ENCODE measurements around the gene GRIK1. TPM values are rescaled to one million over a fixed set of nuclear protein-coding genes. Genes with fewer than 3 reads are reported as not detected.

GRIK1 gene
- total RNA-seq, 2 donors from 2014 or later, result 0.36 TPM; not detected in 1

DNA sequence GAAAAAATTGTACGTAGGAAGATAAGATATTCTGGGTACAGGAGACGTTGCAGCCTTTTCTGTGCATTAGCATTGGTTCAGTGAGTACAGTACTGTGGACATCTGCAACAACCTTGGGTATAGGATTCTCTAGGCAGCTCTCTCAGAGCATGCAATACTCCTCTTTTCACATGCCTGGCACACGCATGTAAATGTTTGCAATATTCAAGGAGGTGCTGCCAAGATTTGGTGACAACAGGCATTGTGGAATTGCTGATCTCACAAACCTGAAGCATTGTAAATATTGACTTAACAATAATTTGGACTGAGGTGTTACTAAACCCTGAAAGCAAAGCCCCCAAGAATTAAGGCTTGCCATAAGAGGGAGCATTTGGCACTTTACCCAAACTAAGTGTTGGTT is 126.8 kb downstream of the GRIK1 start:
- intact Hi-C loops (cut with DNase I), result no loop called here
- no peaks in the 10 kb centered on the region for H3K4me1 ChIP-seq (replicated peaks)
- H3K36me3 ChIP-seq, result no peaks in the 10 kb centered on the region
- no peak overlapping the region for H3K27ac ChIP-seq
- WGBS, result 78% methylated on average over 3 of the region's 3 CpGs
- DNase-seq (ENCODE audit: low spot score), result no peak
- H3K27me3 ChIP-seq (replicated peaks; ENCODE audit: insufficient read depth), result no peaks in the 10 kb centered on the region
- TF ChIP-seq POLR2A (IDR thresholded peaks at IDR 0.05) (no peak), POLR2AphosphoS5 (IDR thresholded peaks at IDR 0.05) (no peak)
- TF ChIP-seq, protein P1, sequence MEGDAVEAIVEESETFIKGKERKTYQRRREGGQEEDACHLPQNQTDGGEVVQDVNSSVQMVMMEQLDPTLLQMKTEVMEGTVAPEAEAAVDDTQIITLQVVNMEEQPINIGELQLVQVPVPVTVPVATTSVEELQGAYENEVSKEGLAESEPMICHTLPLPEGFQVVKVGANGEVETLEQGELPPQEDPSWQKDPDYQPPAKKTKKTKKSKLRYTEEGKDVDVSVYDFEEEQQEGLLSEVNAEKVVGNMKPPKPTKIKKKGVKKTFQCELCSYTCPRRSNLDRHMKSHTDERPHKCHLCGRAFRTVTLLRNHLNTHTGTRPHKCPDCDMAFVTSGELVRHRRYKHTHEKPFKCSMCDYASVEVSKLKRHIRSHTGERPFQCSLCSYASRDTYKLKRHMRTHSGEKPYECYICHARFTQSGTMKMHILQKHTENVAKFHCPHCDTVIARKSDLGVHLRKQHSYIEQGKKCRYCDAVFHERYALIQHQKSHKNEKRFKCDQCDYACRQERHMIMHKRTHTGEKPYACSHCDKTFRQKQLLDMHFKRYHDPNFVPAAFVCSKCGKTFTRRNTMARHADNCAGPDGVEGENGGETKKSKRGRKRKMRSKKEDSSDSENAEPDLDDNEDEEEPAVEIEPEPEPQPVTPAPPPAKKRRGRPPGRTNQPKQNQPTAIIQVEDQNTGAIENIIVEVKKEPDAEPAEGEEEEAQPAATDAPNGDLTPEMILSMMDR (IDR thresholded peaks at IDR 0.05), result no peak
- no peak overlapping the region for H3K4me3 ChIP-seq
- no peaks in the 10 kb centered on the region for H3K9me3 ChIP-seq

DNA sequence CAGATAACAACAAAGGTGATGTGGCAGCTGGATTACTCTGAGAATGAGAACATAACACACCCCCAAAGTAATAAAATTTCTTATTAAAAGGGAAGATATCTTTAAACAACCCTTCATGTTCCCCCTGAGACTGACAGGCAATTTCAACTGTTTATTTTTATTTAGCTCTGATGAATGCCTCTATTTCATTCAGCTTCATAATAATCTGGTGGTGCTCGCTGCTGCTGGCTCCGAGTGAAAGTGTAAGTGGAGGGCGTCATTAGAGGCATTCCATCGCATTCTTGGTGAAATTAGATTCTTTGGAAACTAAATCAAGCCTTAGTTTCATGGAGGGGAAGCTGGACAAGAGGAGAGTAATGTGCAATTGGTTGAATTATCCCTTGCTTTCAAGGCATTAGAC is 128.9 kb downstream of the GRIK1 start:
- Histone ChIP-seq H3K36me3 (no peaks in the 10 kb centered on the region), H3K27me3 (replicated peaks; ENCODE audit: insufficient read depth) (no peaks in the 10 kb centered on the region), H3K9me3 (no peaks in the 10 kb centered on the region), H3K27ac (no peak overlapping the region), H3K4me3 (no peak overlapping the region), H3K4me1 (replicated peaks) (no peaks in the 10 kb centered on the region)
- no peak for TF ChIP-seq POLR2AphosphoS5 (IDR thresholded peaks at IDR 0.05)
- no peak for TF ChIP-seq POLR2A (IDR thresholded peaks at IDR 0.05)
- TF ChIP-seq, protein P1 (IDR thresholded peaks at IDR 0.05), result no peak
- 38% methylated on average over 4 of the region's 4 CpGs for WGBS
- intact Hi-C loops (cut with DNase I), result no loop called here
- no peak for DNase-seq (ENCODE audit: low spot score)

DNA sequence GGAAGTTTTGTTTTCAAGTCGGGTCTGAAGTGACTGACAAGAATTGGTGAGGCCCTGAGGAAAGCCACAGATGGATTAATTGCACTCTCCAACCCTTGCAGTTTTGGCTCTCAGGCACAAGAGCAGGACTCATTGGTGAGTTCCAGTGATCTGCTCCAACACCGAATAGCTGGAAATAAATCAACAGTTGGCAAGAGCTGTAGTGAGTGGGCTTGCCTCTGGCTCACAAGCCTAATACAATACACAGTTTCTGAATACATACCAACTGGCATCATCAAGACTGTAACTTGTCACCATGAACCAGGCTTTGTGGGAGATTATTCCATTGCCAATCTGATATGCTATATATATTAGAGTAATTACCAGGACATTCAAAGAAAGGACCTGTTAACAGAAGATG is 131.6 kb downstream of the GRIK1 start:
- no peak for DNase-seq (ENCODE audit: low spot score)
- TF ChIP-seq POLR2AphosphoS5 (IDR thresholded peaks at IDR 0.05), result no peak
- TF ChIP-seq, protein P1 (IDR thresholded peaks at IDR 0.05), result no peak
- TF ChIP-seq POLR2A (IDR thresholded peaks at IDR 0.05), result no peak
- Histone ChIP-seq H3K27me3 (replicated peaks; ENCODE audit: insufficient read depth) (no peaks in the 10 kb centered on the region), H3K4me3 (no peak overlapping the region), H3K36me3 (no peaks in the 10 kb centered on the region), H3K4me1 (replicated peaks) (no peaks in the 10 kb centered on the region), H3K9me3 (no peaks in the 10 kb centered on the region), H3K27ac (no peak overlapping the region)
- WGBS, result 27% methylated on average over 2 of the region's 2 CpGs
- intact Hi-C loops (cut with DNase I), result no loop called here

DNA sequence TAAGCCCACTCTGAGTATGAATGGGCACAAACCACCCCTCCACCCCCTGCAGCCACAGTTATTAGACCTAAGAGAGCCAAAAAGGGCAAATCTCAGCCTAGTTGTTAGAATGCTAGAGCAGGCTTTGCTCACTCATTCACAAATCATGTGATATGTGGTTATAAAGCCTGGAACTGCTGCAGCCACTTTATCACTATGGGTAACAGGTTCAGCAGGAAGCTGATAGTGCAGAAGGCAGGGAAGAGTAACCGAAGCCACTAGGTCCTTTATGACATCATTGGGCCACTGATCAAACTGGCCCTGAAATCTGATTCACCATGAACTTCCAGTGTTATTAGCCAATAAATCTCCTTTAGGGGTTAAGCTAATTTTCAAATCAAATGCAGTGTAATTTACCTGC is 134.7 kb downstream of the GRIK1 start:
- H3K4me1 ChIP-seq (replicated peaks), result no peaks in the 10 kb centered on the region
- no peak overlapping the region for H3K27ac ChIP-seq
- 38% methylated on average over 1 of the region's 1 CpG for WGBS
- H3K9me3 ChIP-seq, result no peaks in the 10 kb centered on the region
- H3K27me3 ChIP-seq (replicated peaks; ENCODE audit: insufficient read depth), result no peaks in the 10 kb centered on the region
- no peak for TF ChIP-seq POLR2A (IDR thresholded peaks at IDR 0.05)
- TF ChIP-seq, protein P1 (IDR thresholded peaks at IDR 0.05), result no peak
- TF ChIP-seq POLR2AphosphoS5 (IDR thresholded peaks at IDR 0.05), result peak; percentile 30
- intact Hi-C loops (cut with DNase I), result no loop called here
- H3K36me3 ChIP-seq, result no peaks in the 10 kb centered on the region
- no peak overlapping the region for H3K4me3 ChIP-seq
- DNase-seq (ENCODE audit: low spot score), result no peak

DNA sequence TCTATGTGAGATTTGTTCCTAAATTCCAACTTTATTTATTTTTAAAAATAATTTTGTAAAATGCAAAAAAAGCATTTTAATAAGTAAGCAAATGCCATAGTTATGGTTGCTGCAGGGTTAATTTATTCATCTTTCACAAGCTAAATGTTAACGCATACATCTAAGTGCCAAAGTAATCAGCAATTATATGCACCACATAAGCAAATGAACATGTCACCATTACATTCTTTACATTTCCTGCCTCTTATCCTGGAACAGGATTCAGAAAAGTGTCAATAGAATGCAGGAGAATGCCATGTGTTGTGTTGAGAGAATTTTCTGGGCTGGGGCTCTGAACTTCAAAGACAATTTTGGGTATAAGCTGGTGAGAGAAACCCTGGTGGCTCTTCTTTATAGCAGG is 136.6 kb downstream of the GRIK1 start:
- Histone ChIP-seq H3K4me1 (replicated peaks) (no peaks in the 10 kb centered on the region), H3K36me3 (no peaks in the 10 kb centered on the region), H3K27me3 (replicated peaks; ENCODE audit: insufficient read depth) (no peaks in the 10 kb centered on the region), H3K27ac (no peak overlapping the region), H3K9me3 (no peaks in the 10 kb centered on the region), H3K4me3 (no peak overlapping the region)
- WGBS, result 87% methylated on average over 1 of the region's 1 CpG
- DNase-seq (ENCODE audit: low spot score), result no peak
- intact Hi-C loops (cut with DNase I), result no loop called here
- no peak for TF ChIP-seq POLR2AphosphoS5 (IDR thresholded peaks at IDR 0.05)
- TF ChIP-seq POLR2A (IDR thresholded peaks at IDR 0.05), result no peak
- TF ChIP-seq, protein P1 (IDR thresholded peaks at IDR 0.05), result no peak

Data from prostate gland (tissue), 2 donors.